Esophagus squamous epithelium (tissue), 5 donors: Measurements from ENCODE around the gene AQP9. TPM values are rescaled to one million over a fixed set of nuclear protein-coding genes. Genes with fewer than 3 reads are reported as not detected.
A peak's percentile ranks its signal among the peaks of the same experiment; 100 is the strongest.

Source experiments
- DNase-seq: peaks from one replicate; lab custom pipeline; 2025; lab: John Stamatoyannopoulos, UW
- H3K27ac ChIP-seq, 4 donors: fragments of 200-600 bp; sonication (generic); one replicate each; pipeline ENCODE4 v1.5.1; 2016 to 2019; ENCODE audit warnings: mild to moderate bottlenecking in 1 of 4
- H3K27me3 ChIP-seq, 4 donors: fragments of 200-600 bp; sonication (generic); 1 replicate in 3 of 4; 2 replicates in 1 of 4; pipeline versions ENCODE4 v1.5.1 to v1.6.0; 2017 to 2021; ENCODE audit warnings: antibody characterized with exemption in 1 of 4
- H3K36me3 ChIP-seq, 3 donors: fragments of 200-600 bp; sonication (generic); one replicate each; pipeline ENCODE4 v1.5.1; 2016 to 2019
- H3K4me1 ChIP-seq, 3 donors: fragments of 200-600 bp; sonication (generic); one replicate each; pipeline ENCODE4 v1.5.1; 2017 to 2019
- H3K4me3 ChIP-seq, 4 donors: fragments of 200-600 bp; sonication (generic); 1 replicate in 3 of 4; 2 replicates in 1 of 4; pipeline ENCODE4 v1.5.1; 2016 to 2019; ENCODE audit warnings: mild to moderate bottlenecking in 2 of 4, moderate library complexity in 1 of 4
- H3K9me3 ChIP-seq, 3 donors: fragments of 200-600 bp; sonication (generic); one replicate each; pipeline ENCODE4 v1.5.1; 2016 to 2019
- POLR2A ChIP-seq, 4 donors: fragments of 450-650 bp; IDR thresholded peaks; one replicate each; pipeline ENCODE4 v1.6.1; 2017; ENCODE audit warnings: antibody characterized with exemption in 4 of 4, mild to moderate bottlenecking in 4 of 4, moderate library complexity in 3 of 4
- whole genome bisulfite sequencing, 2 donors: methylation state at CpG; one replicate each; pipeline ENCODE4 v1.1.5; 2018; 5-methylcytosine and 5-hydroxymethylcytosine counted together
- intact Hi-C: fragments of 100-400 bp; cut with DNase I; formaldehyde crosslinking; loops from one replicate; pipeline ENCODE4 v1.15.0; 2022
- total RNA-seq, 4 donors: library from RNA; depleted of rRNA; stranded (reverse); fragments of >200 nt; gene quantifications; one replicate each; pipeline ENCODE4 v1.1.0, GENCODE V29; 2016
- TF ChIP-seq, protein P1 (sequence below), 6 experiments: fragments of 450-650 bp in 4 of 6; fragments of 200-600 bp in 2 of 6; sonication (generic) in 2 of 6; IDR thresholded peaks; one replicate each; pipeline ENCODE4 v1.5.1; 2016 to 2019; ENCODE audit warnings: antibody characterized with exemption in 6 of 6, mild to moderate bottlenecking in 4 of 6, moderate library complexity in 4 of 6
- donor health status: DM: yes; HTN: yes; CAD: no.

The AQP9 gene
- total RNA-seq, 4 donors from 2014 or later: 0.38 to 2.0 (median 1.9) TPM; not detected in 1

DNA sequence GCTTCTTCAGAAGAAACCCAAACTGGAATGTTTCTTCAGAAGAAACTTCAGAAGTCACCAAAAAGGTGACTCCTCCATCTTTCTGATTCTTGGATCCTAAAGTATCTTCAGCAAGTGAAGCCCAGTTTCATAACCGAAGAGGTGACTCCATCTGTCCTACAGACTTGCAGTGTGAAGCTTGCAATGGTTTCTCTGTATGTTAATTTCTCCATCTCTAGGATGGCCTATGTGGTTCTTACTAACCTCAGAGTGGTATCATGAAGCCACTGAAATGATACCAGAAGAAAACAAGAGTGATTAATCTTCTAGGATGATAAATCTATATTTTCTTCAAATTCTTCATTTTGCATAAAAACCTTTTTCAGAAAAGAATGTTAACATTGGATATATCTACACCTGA, 495 bp upstream of the AQP9 start:
- TF ChIP-seq, protein P1, sequence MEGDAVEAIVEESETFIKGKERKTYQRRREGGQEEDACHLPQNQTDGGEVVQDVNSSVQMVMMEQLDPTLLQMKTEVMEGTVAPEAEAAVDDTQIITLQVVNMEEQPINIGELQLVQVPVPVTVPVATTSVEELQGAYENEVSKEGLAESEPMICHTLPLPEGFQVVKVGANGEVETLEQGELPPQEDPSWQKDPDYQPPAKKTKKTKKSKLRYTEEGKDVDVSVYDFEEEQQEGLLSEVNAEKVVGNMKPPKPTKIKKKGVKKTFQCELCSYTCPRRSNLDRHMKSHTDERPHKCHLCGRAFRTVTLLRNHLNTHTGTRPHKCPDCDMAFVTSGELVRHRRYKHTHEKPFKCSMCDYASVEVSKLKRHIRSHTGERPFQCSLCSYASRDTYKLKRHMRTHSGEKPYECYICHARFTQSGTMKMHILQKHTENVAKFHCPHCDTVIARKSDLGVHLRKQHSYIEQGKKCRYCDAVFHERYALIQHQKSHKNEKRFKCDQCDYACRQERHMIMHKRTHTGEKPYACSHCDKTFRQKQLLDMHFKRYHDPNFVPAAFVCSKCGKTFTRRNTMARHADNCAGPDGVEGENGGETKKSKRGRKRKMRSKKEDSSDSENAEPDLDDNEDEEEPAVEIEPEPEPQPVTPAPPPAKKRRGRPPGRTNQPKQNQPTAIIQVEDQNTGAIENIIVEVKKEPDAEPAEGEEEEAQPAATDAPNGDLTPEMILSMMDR (IDR thresholded peaks at IDR 0.05): no peak
- TF ChIP-seq POLR2A (IDR thresholded peaks at IDR 0.05): no peak
- 89 to 93% methylated on average over 1 of the region's 1 CpG for WGBS, 2 donors
- Histone ChIP-seq H3K4me1 (peaks cover 0 to 7% (median 0%) of the 10 kb centered on the region in 3 donors), H3K27ac (no peak overlapping the region), H3K36me3 (no peaks in the 10 kb centered on the region), H3K9me3 (no peaks in the 10 kb centered on the region), H3K27me3 (no peaks in the 10 kb centered on the region), H3K4me3 (no peak overlapping the region)
- DNase-seq: no peak
- intact Hi-C loops: no loop called here

DNA sequence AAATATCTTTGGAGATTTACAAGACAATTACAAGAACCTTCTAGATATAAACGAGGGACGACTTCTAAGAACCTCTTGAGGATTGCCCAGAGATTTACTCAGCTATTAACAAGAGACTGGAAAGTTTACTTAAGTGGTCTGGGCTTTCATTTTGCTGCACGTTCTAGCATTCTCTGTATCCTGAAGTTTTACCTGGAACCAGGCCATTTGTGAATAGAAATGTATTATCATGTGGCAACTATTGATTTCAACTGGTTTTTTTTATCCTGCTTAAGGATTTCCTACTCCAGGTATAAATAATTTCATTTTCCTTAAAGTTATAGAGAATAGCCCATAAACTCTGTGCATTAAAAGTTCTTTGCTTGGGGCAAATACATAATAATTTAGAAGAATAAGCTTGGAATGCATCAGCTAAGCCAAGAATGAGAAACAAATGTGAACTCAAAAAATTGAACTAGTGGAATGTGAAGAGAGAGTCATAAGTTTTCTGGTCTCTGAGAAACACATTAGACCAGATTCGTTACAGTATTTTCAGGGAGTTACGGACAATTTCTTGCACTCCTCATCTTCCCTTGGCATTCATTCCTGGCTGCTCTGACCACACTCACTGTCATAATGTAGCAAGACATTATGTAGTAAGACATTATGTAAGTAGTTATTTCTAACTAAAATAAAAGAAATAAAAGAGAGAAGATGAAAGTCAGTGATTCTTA, 1.3 kb downstream of the AQP9 start:
- H3K36me3 ChIP-seq: no peaks in the 10 kb centered on the region
- H3K4me1 ChIP-seq: peaks cover 0 to 7% (median 0%) of the 10 kb centered on the region in 3 donors
- TF ChIP-seq, protein P1 (IDR thresholded peaks at IDR 0.05): no peak
- TF ChIP-seq POLR2A (IDR thresholded peaks at IDR 0.05): no peak
- H3K27ac ChIP-seq: peak overlapping the region in 1 of 4 donors; percentile 26
- DNase-seq: no peak
- H3K27me3 ChIP-seq: no peaks in the 10 kb centered on the region
- WGBS, 2 donors: 23 to 44% methylated on average over 5 of the region's 5 CpGs
- H3K9me3 ChIP-seq: no peaks in the 10 kb centered on the region
- no peak overlapping the region for H3K4me3 ChIP-seq
- intact Hi-C loops: no loop called here

DNA sequence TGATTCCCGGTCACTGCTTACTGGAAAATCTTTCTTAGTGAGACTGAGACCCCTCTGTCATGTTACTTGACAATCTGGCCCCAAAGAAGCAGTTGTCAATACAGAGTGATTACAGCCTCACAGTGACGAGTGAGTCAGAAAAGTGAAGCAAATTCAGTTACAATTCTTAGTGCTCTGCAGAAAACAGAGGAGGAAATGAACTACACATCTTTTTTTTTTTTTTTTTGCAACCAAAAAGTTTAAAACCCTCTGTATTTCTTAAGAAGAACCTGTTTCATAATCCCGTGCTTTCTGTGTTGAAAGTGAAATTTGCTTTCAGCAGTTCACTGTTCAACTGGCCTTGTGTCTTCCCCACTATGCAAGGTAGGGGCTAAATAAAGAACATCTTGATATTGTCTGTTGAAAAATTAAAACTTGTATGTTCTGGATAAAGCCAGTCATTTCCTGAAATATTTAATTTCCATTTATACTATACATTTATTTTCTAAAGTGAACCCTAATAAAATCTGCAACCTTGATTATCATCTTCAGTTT, 1.9 kb downstream of the AQP9 start:
- 31 to 33% methylated on average over 3 of the region's 3 CpGs for WGBS, 2 donors
- TF ChIP-seq POLR2A (IDR thresholded peaks at IDR 0.05): no peak
- TF ChIP-seq, protein P1 (IDR thresholded peaks at IDR 0.05): no peak
- Histone ChIP-seq H3K9me3 (no peaks in the 10 kb centered on the region), H3K27ac (peak overlapping the region in 1 of 4 donors; percentile 26), H3K4me3 (no peak overlapping the region), H3K36me3 (no peaks in the 10 kb centered on the region), H3K4me1 (peaks cover 0 to 7% (median 0%) of the 10 kb centered on the region in 3 donors), H3K27me3 (no peaks in the 10 kb centered on the region)
- intact Hi-C loops: no loop called here
- no peak for DNase-seq

DNA sequence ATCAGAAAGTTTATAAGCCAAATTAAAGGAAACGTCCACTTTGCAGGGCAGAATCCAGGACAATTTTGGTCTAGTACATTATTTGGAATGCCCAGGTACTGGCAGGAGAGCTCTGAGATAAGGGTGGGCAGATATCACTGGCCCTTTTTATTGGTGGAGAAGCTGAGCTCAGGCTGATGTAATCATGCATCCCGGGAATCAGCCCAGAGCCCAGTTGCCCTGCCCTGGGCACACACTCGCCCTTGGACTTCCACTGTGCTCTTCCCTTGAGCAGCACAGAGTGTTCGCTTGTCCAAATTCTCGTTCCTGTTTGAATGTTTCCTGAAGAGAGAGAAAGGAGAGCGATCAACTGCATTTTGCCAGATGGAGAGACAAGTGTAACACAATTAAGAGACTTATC, 3.7 kb downstream of the AQP9 start:
- Histone ChIP-seq H3K27ac (no peak overlapping the region), H3K4me3 (no peak overlapping the region), H3K4me1 (peaks cover 0 to 7% (median 0%) of the 10 kb centered on the region in 3 donors), H3K36me3 (no peaks in the 10 kb centered on the region), H3K9me3 (no peaks in the 10 kb centered on the region), H3K27me3 (no peaks in the 10 kb centered on the region)
- TF ChIP-seq, protein P1 (IDR thresholded peaks at IDR 0.05): no peak
- no peak for TF ChIP-seq POLR2A (IDR thresholded peaks at IDR 0.05)
- 71 to 78% methylated on average over 6 of the region's 6 CpGs for WGBS, 2 donors
- DNase-seq: no peak
- intact Hi-C loops: no loop called here

DNA sequence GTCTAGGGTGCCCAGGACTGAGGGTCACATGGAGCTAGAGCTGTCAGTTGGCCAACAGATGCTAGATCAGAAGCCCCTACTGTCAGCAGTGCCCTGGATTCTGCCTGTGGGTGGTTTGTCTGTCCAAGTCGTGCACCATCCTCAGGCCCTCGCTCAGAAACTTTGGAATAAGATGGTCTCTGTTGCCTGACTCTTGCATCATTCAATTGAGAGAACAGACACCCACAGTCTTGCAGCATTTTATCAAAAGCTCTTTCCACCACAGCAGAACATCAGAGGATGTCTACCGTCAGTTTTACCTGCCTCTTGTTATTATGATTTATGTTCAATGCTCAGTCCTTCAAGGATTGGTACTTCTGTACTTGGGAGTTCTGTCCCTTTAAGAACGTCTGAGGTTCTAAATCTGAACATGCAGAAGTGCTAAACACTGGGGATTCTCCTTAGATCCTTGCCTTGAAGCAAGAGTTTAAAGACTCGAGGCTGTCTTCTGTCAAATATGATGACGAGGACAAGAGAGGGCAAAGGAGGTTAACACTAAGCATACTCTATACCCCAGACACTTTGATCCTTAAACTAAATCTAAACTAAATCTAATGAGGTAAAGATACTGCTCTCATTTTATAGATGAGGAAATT, 4.8 kb downstream of the AQP9 start:
- Histone ChIP-seq H3K4me3 (no peak overlapping the region), H3K27ac (no peak overlapping the region), H3K4me1 (peaks cover 0 to 4% (median 0%) of the 10 kb centered on the region in 3 donors), H3K36me3 (no peaks in the 10 kb centered on the region), H3K27me3 (no peaks in the 10 kb centered on the region), H3K9me3 (no peaks in the 10 kb centered on the region)
- 62 to 75% methylated on average over 5 to 6 of the region's 6 CpGs for WGBS, 2 donors
- TF ChIP-seq, protein P1 (IDR thresholded peaks at IDR 0.05): no peak
- TF ChIP-seq POLR2A (IDR thresholded peaks at IDR 0.05): no peak
- intact Hi-C loops: no loop called here
- DNase-seq: no peak
